Stimulated activated CD4-positive, alpha-beta T cell treated with anti-CD3 and anti-CD28 coated beads, Interleukin-12 subunit alpha, Interleukin-12 subunit beta, amount 100 ng/mL, for 4 hours (primary cell): ENCODE data around the gene PPP2CA.

Source experiments
- DNase-seq: peaks from one replicate; pipeline ENCODE4 v3.0.0-alpha.2; 2020

The PPP2CA gene

GRCh38 chr5:134146651-134147518, 79.0 kb downstream of the PPP2CA start:
- no peak for DNase-seq

- DNase-seq, result peak; percentile 82
Measured at GRCh38 chr5:134145779-134146581, 79.9 kb downstream of the PPP2CA start.

GRCh38 chr5:134145041-134145757, 80.7 kb downstream of the PPP2CA start:
- no peak for DNase-seq
